AML-193 (cell line): ENCODE results near the gene OTOP3.
"Not testable (repeated sequence)": the region's sequence is repeated elsewhere in the genome, so short reads cannot be mapped to it uniquely, and the experiment has no call there.

ENCODE experiments used
- DNase-seq, 2 experiments: peaks; one replicate each; lab custom pipeline; 2025; lab: John Stamatoyannopoulos, UW

Gene OTOP3, protein sequence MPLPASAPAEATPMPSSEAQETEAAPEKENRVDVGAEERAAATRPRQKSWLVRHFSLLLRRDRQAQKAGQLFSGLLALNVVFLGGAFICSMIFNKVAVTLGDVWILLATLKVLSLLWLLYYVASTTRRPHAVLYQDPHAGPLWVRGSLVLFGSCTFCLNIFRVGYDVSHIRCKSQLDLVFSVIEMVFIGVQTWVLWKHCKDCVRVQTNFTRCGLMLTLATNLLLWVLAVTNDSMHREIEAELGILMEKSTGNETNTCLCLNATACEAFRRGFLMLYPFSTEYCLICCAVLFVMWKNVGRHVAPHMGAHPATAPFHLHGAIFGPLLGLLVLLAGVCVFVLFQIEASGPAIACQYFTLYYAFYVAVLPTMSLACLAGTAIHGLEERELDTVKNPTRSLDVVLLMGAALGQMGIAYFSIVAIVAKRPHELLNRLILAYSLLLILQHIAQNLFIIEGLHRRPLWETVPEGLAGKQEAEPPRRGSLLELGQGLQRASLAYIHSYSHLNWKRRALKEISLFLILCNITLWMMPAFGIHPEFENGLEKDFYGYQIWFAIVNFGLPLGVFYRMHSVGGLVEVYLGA

DNA sequence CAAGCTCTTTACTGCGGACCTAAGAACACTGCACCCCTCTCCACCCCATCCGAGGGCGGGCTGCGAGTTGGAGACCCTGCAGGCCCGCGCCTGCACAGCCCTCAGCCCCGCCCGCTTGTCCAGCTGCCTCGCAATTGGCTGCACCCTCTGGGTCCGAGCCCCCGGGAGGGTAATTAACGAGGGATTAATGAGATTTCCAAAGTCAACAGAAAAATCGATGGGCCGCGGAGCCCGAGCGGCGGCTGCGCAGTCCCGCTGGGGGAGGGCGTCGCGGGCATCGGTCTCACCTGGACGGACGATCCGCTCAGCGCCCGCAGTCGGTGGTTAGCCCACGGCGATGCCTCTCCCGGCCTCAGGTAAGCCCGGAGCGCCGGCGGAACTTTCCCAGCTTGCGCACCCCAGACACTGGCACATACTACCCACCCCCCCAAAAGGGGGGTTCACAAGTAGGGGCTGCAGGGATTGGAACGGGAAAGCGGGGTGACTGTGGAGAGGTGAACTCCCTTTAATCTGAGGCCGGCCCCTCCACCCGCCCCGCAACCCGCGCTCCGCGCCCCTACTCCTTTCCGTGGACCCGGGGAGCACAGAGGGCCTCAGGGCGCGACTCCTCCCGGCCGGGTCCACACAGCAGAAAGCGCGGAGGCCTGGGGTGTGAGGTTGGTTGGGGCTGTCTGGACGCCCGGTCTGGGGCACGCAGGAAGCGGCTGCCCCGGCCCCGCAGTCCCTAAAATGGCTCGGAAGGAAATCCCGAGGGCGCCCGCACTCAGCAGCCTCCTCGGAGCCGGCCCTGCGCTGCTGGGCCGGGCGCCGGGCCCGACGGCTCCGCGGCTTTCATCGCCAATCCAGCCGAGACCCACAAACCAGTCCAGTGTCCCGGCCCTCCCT, at the start of gene OTOP3:
Gene OTOP3, plus strand, starts transcription at position 314 of the 885 bp plus-strand sequence. Its CDS starts 24 bp downstream, at position 338.
- DNase-seq, result no peak

DNA sequence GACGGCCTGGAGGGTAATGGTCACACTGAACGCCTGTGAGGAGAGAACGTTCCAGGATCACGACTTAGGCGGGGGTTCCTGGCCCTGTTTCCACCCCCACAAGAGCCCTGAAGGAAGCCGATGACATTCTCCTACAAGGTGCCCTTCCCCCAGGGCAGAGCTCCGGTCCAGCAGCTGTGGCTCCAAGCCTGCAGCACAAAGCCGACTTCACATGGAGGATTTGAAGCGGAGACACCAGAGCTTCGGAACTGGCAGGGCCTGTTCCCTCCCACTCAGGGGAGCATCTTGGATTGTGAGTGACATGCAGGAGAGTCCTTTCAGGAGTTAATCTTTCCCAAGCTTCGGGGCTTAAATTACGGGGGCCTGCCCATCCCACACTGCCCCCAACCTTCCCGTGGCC, 47.2 kb upstream of the OTOP3 start:
- no peak for DNase-seq

DNA sequence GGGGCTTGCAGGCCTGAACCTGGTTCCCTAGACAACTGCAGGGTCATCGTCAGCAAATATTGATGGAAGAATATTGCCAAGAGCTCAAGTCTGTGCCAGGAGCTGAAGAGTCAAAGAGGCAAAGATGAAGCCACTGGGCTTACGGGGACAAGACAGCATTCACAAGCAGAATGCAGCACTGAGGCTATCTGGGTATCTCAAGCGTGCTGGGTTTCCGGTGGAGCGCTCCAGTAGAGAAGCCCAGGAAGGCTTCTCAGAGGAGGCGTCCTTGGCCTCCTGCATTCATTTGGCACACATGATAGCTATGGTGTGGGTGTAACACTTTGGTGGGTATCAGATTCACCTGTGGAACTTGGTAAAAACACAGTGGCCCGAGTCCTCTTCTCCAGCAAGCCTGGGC, 45.1 kb upstream of the OTOP3 start:
- no peak for DNase-seq

DNA sequence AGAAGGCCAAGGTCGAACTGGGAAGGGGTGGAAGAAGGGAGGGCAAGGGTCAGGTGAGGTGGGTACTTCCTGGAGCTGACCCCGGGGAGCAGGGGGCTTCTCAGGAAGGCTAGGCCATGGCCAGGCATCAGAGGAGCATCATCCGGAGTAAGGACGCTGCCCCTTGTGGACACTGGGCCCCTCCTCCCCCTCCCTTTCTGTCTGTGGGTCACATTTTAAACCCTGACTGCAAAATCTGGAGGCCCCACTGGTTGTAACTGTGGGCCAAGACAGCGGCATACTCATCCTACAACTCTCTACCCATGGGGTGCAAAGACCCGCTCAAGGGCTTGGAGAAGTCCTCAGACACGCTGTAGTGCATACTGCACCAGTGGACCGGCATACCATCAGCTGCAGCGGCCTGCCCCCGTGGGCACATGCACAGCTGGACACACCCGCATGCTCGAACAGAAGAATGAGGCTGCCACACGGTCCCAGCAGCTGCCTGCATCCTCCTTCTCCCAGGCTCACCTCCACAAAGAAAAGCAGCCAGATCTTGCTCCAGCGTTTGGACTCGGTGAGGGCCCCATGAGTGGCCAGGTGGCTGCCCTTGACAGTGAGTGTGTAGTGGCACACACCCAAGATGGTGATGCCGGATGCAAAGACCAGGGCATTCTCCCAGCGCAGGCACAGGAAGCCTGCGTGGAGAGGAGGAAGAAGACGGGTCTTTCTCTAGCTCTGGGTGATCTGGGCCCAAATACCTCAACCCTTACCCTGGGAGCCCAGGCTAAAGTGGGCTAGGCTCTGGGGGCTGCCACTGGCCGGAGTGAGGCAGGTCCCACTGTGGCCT, 43.5 kb upstream of the OTOP3 start:
- DNase-seq, result no peak

DNA sequence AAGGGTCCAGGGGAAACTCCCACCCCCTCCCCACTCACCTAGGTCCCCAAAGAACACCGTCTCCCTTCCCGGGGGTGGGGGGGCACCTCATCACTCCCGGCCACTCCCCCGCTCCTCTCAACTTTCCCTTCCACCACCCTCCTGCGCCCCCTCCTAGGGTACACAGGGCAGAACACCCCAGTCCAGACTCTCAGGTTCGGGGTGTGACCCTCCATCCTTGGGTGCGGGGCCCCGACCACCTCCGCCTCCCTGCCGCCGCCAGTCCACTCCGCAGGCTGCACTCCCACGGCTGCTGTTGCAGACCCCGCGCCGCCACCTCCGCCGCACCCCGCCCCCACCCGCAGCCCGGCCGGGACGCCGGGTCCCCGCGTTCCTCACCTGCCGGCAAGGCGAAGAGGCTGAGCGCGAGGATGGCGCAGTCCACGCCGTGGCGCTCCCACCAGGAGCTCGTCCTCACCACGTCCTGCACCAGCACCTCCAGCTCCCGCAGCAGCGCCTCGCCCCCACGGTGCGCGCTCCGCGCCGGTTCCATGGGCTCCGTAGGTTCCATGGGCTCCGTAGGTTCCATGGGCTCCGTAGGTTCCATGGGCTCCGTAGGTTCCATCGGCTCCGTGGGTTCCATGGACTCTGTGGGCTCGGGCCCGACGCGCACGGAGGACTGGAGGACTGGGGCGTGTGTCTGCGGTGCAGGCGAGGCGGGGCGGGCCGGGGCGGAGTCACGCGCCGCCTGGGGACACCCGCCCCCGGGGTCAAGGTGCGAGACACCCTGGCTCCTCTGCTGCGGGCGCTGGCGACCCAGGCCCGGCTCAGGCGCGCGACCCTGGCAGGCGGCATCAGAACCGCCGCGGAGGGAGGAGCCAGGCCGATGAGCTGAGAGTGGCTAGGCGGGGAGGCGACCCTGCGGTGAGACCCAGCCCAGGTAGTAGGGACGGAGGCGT, 42.5 kb upstream of the OTOP3 start, which contains the start of gene FADS6:
Gene FADS6, minus strand, starts transcription at position 660 of the 938 bp plus-strand sequence. Its CDS starts 38 bp downstream, at position 622.
- DNase-seq, result no peak

DNA sequence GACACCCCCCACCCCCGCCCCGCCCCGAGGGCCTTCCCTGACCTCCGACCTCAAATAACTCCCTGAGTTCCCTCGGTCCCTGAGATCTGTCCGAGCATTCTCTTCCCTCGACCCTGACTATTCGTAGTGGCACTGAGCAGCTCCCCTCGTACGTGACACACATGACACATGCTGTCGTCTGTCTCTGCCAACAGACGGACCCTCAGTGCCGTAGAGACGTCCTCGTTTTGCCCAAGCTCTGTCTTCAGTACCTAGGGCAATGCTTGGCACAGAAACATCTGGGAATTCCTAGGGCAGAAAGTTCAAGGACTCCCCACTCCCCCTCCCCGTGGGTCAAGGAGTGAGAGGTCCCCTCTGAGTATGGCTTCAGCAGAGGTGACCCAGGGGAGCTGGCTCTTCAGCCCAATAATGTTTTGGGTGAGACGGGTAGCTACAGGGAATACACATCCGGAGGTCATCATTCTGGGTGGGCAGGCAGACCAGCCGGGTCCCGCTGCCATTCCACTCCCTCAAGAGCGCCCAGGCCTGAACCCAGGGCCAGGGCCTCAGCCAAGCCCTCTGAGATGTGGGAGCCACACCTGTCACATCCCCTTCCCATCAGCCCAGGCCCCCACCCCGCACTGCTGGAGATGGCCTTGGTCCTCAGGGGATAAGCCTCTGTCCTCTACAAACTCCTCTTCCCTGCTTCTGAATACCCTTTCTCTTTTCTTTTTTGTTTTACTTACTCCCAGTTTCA, 41.6 kb upstream of the OTOP3 start:
- DNase-seq, result no peak

DNA sequence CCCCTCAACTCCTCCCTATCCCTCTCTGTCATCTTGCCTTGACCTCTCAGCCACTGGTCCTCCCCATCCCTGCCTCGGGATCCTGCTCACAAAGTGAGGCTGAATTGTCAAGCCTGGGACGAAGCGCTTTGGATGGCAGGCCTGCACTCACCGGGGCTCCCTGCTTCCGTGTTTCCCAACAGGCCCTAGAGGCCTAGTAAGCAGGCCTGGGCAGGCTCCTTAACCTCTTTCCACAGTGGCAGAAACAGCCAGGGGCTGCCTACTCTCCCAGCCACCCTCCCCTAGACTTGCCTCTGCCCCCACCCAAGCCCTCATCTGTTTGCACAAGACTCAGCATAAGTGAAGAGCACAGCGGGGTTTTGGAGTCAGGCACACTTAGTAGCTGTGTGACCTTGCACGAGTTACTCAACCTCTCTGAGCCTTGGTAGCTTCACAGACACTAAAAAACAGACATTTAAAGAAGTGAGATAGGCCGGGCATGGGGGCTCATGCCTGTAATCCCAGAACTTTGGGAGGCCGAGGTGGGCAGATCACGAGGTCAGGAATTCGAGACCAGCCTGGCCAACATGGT, 37.2 kb upstream of the OTOP3 start:
- no peak for DNase-seq

DNA sequence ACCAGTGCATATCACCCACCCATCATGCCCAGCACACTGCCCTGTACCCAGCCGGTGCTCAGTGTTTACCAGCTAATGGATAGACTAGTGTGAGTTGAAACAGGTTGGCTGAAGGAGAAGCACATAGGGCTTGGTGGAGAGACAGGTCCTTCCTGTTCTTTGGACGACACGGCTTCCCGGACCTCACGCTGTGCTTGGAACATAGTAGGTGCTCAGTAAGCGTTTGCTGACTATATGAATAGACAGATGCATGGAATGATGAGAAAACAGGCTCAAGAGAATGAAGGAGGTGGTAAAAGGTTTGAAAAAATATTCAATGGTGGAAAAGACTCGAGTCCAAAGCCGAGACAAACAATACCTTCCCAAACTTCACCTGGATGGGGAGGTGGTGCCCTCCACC, 35.5 kb upstream of the OTOP3 start:
- no peak for DNase-seq

DNA sequence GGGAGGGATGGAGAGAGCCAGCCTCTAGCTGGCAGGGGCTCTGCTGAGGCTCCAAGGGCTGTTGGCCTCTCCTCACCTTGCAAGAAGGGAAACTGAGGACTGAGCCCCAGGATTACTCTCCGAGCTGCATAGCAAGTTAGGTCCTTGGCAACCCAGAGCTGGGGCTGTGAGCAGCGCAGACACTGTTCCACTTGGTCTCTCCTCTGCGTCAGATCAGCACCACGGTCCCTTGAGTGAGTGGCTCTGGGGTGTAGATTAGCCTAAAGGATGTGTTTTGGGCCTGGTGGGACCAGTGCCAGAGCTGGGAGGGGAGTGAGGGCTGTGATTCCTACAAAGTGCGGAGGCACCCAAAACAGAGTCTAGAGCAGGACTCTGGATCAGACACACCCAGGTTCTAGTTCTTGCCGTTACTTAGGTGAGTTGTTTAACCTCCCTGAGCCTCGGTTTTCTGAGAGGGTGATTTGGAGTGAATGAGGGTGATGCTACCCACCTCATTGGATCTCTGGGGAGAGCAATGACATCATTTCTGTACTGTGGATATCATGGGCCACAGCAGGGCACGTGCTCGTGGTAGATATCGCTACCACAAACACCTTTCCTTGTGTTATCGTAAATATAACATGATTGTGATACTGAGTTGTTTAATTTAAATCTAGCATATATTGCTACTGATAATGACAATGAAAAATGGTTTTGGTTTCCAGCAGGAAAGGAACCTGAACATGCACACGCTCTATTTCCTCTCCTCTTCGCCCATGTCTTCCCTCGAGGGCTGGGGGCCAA, 34.2 kb upstream of the OTOP3 start:
- DNase-seq, result no peak

DNA sequence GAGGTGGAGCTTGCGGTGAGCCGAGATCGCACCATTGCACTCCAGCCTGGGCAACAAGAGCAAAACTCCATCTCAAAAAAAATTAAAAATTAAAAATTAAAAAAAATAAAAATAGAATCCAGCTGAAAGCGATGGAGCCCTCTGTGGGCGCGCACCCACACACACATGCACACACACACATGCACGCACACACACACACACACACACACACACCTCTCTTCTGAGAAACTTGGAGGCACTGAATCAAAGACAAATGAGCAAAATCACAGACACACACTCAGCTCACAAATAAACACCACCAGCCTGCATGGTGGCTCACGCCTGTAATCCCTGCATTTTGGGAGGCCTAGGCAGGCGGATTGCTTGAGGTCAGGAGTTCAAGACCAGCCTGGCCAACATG, 32.7 kb upstream of the OTOP3 start:
- no peak for DNase-seq

DNA sequence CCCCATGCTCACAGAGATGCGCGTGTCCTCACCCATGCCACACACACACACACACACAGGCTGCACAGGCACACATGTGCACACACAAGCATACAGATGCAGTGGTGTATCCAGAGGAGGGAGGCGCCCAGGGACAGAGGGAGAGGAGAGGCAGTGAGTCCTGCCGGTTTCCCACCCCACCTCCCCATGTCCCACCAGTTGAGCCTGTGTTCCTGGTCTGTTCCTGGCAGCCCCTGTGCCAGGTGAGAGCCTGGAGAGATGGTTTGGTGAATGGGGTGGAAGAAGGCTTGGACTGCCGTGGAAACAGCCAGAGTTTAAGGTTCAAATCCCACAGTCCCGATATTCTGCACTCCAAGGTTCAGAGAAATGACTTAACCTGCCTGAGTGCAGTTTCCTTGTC, 32.0 kb upstream of the OTOP3 start:
- no peak for DNase-seq

DNA sequence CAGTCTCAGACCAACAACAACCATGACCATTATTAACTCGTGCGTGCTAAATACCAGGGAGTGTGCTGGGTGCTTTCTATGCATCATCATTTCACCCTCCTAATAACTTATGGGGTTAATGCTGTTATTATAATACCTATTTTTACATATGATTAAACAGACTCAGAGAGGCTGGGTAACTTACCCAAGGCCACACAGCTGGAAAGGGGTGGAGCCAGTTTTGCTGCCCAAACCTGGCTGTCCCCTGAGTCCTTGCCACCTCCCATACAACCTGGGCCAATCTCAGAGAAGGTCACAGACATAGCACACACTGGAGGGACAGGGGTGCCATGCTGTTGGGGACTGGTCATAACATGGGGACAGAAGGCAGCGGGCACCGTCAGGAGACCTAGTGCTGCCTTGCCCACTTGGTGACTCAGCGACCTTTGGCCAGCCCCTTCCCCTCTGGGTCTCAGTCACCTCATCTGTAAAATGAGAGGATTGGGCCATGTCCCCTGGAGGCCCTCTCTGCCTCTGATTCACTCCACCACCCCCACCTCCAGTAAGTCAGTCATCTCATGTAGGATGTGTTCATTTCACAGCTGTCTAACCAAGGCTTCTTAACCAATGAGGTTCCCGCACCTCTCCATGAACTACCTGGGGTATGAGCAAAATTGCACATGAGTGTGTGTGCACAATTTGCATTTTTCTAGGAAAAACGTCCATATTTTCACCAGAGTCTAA, 30.9 kb upstream of the OTOP3 start:
- DNase-seq, result no peak

DNA sequence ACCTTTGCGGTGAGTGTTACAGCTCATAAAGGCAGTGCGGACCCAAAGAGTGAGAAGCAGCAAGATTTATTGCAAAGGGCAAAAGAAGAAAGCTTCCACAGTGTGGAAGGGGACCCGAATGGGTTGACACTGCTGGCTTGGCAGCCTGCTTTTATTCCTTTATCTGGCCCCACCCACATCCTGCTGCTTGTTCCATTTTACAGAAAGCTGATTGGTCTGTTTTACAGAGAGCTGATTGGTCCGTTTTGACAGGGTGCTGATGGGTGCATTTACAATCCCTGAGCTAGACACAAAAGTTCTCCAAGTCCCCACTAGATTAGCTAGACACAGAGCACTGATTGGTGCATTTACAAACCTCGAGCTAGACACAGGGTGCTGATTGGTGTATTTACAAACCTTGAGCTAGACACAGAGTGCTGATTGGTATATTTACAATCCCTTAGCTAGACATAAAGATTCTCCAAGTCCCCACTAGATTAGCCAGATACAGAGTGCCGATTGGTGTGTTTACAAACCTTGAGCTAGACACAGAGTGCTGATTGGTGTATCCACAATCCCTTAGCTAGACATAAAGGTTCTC, 29.4 kb upstream of the OTOP3 start:
- not testable (repeated sequence) for DNase-seq

DNA sequence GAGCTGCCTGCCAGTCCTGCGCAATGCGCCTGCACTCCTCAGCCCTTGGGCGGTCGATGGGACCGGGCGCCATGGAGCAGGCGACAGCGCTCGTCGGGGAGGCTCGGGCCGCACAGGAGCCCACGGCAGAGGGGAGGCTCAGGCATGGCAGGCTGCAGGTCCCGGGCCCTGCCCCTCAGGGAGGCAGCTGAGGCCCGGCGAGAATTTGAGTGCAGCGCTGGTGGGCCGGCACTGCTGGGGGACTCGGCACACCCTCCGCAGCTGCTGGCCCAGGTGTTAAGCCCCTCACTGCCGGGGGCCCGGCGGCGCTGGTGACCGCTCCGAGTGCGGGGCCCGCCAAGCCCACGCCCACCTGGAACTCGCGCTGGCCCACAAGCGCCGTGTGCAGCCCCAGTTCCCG, 28.7 kb upstream of the OTOP3 start:
- DNase-seq, result no peak

DNA sequence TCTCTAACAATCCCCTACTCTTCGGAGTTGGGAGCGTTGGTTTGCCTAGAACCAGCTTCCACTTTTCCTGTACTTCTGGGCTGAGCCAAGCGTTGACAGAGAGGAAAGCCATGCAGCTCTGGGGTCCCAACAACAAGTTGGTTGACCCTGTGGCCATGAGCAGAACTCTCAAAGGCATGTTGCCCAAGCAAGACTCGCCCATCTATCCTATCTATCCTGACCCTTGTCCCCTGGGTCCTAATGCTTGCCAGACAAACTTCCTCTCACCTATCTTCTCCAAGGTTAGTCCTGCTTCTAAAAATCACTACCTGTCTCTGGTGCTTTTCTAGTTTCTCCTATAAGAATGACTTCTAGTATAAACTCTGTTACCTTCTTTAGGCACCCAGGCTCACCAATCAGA, 26.6 kb upstream of the OTOP3 start:
- DNase-seq, result not testable (repeated sequence)

DNA sequence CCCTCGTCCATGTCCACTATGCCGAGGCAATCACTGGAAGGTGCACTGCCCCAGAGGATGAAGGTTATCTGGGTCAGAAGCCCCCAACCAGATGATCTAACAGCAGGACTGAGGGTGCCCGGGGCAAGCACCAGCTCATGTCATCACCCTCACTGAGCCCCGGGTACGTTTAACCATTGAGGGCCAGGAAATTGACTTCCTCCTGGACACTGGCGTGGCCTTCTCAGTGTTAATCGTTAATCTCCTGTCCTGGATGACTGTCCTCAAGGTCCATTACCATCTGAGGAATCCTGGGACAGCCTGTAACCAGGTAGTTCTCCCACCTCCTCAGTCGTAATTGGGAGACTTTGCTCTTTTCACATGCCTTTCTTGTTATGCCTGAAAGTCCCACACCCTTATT, 24.3 kb upstream of the OTOP3 start:
- not testable (repeated sequence) for DNase-seq

DNA sequence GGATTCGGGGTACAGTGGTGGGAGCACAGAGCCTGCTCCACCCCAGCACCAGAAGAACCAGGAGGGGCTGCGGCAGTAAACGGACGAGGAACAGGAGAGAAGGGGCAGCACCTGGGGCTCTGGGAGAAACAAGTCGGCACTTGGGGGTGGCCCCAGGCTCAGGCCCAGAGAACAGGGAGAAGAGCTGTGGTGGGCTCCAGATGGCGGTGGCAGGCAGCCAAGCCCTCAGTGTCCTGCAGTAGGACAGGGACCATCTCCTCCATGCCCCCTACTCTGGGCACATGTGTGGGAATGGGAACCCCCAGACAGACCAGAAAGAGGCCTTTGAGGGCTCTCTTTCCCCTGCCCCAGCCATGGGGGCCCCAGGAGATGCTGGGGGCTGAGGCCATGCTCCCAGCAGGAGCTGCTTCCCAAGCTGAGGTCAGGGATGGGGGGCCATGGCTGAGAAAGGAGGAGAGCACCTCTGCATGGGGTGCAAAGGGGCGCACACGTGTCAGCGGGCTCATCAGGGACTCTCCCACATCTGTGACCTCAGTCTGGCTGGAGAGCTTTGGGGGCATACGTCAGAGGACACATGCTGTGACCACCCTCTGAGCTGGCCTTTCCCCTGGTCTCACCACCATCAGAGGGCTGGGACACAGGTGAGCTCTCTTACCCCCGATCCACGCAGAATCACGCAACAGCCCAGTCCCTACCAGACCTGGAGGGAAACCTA, 19.4 kb upstream of the OTOP3 start:
- DNase-seq, result no peak
